HG03159 (cell line): Measurements from ENCODE around the gene AUH.
"Not testable (repeated sequence)": the region's sequence is repeated elsewhere in the genome, so short reads cannot be mapped to it uniquely, and the experiment has no call there.

ENCODE experiments used
- ATAC-seq: cut with Tn5 transposase; IDR thresholded peaks from one replicate; pipeline ENCODE4 v1.9.1; 2021; ENCODE audit warnings: mild to moderate bottlenecking, moderate library complexity; ENCODE audit not compliant: unreplicated experiment

AUH gene, protein sequence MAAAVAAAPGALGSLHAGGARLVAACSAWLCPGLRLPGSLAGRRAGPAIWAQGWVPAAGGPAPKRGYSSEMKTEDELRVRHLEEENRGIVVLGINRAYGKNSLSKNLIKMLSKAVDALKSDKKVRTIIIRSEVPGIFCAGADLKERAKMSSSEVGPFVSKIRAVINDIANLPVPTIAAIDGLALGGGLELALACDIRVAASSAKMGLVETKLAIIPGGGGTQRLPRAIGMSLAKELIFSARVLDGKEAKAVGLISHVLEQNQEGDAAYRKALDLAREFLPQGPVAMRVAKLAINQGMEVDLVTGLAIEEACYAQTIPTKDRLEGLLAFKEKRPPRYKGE

DNA sequence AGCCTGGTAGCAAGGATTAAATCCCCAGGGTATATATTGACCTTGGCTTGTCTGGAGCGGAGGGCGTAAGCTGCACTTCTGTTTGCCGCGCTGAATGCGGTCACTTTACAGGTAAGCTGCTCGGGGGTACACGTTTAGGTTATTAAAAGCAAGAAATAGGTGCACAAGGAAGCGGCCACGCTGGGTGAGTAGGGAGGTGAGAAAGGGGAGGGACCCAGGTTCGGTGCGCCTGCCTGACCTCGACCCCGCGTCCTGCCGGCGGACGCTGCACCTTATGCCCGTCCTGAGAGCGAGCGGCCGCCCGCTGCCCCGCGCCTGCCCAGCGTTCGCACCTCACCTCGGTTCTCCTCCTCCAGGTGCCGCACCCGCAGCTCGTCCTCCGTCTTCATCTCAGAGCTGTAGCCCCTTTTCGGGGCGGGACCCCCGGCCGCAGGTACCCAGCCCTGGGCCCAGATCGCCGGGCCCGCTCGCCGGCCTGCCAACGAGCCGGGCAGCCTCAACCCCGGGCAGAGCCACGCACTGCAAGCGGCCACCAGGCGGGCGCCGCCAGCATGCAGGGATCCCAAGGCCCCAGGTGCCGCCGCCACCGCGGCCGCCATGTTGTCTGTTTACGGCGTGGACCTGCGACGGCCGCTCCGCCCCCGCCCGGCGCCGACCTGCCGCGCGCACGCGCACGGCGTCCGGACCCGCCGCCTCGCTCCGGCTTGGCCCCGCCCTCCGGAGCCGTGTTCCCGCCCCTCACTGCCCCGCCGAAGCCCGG lies at the start of gene AUH:
TSS of gene AUH (minus strand) at position 628 of the 760 bp plus-strand sequence. CDS start at position 599, 29 bp downstream.
- ATAC-seq = peak; percentile 86

DNA sequence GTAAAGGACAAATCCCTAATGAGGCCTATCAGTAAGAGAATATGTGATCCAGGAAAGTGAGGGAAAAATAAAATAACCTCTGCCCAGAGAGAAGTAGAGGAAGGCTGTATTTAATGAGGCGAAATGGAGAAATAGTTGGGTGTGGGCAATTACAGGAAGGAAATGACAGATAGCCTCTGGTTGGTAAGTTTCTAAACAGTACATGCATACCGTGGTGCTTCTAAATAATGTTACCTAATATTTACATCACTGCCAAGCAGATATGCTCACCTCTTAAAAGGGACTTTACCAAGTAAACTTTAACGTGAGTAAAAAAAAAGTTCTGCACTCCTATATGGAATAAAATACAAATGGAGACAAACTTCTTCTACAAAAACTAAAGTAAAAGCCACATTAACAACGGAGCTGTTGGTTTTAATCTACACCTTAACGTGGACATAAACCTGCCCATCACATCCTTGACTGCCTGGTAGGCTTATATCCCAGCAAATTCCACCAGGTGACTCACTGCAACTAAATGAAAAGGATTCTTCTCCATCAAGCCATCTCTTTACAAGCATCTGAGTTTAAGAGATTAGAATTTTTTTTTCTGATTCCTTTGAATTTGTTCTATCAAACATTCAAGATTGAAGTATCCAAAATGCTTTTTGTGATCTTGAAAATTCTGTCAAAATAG lies 49.5 kb upstream of the AUH start:
- no peak for ATAC-seq

DNA sequence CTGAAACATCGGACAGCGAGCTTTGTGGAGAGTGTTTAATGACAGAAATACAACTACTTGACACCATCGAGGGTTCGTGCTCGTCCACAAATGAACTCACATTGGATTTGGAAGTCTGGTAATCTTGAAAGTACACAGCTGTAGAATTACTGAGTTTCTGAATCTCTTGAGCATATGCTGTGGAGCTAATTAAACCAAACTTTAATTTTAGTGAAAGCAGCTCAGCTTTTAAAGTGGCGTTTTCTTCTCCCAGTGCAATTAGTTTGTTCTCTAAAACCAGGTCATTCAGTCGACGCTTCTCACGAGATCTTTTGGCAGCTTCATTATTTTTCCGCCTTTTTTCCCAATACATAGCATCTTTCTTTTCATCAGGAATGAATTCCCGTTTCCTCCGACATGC lies 48.4 kb upstream of the AUH start:
- ATAC-seq = no peak

DNA sequence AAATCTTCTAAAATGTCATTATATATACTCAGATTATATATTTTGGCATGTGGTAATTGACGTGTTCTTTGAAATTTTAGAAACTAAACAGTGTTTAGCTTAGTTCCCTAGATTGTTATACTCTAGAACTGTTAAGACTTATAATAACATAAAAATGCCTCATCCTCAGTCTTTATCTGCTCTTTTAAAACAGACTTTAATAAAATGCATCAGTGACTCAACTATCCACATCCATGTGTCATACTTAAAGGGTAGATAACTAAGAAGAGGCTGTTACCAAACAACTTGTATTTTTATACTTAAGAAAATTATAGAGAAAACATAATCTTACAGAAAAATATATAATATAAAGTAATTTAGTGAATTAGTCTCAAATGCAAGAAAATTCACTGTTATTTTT lies 46.8 kb upstream of the AUH start:
- ATAC-seq = no peak

DNA sequence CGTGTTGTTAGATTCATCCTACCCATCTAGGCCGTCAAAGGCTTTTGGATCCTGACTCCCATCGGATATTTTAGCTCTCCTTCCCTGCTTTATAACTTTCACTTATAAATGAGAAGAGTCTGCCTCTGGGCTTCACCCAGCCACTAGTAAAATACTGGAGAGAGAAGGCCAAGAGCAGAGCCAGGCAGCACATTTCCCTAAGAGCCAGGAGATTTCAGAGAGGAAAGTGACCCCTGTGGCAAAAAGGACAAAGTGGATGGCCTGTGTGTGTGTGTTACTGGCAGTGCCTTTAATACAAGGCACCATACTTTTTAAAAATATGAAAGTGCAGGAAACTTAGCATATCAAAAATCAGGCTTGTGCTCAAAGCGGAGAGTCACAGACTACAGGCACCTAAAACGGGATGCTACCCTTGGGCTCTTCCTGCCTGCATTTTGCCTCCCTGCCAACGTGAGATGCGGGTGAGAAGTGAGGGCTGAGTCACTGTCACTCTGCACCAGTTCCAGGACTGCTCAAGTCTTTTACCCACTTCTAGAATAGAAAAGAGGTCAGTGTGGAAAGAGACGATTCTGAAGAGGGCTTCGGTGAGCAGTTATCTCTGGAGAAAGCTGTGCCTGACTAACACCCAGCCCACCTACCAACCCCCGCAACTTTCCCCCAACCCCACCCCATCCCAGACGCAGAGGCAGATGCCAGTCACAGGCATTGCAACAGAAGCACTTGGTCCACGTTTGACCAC lies 46.0 kb upstream of the AUH start:
- no peak for ATAC-seq

DNA sequence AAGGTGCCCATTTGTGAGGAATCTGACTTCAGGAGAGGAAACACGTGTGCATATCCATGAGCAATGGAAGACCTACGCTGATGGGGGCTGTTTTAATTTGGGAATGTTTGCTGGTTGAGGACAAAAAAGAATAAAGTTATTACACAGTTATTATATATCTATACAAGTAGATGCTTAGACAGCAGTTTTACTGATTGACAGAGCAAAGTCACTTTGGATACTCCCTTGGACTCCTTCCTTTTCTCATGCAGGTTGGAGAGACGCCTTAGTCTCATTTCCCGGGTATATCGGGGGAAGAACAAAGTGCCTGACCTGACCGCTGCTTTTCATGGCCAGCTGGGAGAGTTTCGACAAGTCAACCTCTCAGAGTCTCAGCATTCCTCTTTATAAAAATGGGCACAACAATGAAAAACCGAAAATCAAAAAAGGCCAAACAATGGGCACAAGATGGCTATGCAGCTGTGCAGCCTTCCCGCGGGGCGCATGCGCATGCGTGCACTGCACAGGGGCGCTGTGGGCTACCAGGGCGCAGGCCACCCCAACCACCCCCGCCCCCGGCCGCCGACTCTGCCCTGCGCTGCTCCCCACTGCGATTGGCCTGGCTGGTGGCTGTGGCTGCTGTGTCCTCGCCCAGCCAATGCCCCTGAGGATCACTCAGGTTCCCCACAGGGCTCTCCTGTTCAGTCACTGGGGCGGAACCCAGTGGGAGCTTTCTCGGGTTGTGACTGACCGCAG lies 43.8 kb upstream of the AUH start:
- no peak for ATAC-seq

DNA sequence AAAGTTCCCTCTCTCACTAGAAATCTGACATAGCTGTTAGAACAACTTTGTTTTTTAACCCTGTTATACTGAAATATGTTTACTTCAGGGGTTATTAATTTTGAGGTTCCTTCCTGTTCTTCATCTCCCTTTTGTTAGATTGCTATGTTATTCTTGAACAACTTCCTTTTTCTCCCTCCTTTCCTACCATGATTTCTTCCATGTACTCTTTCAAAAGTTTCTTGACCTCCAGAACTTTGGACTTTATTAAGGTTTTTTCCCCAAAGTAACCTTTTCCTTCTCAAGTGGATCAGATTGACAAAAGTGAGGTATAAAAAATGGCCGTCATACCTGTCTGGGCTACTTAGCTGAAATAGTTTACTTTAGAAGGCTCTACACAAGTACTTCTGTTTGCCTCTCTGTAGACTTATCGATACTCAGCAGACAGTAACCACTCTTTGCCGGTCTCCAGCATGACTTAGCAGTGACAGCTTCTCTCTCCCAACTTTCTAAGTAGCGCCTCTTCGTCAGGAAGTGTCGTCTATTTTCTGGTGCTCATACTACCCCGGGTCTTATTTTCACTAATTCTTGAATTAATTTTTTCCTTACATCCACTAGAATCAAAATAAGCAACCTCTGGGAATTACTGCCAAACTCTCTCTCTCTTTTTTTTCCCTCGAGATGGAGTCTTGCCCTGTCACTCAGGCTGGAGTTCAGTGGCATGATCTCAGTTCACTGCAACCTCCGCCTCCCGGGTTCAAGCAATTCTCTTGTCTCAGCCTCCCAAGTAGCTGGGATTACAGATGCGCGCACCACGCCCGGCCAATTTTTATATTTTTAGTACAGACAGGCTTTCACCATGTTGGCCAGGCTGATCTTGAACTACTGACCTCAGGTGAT lies 42.2 kb upstream of the AUH start:
- ATAC-seq = no peak

DNA sequence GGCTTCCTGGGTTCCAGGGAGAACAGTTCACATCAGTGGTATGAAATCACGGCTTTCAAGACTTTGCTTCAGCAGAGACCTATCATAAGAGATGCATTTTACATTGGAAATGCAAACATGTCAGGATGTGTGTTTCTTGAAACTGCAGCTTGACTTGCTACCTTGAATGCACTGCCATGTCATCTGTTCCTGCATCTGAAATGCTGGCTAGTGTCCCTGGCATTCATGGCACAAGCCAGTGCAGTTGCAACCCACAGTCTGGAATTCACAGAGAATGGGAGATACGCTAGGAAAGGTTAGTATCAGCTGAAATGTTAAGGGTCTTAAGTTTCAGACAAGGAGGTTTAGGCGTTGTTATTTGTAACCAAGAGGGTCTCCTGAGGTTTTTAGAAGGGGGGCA lies 37.2 kb upstream of the AUH start:
- no peak for ATAC-seq

DNA sequence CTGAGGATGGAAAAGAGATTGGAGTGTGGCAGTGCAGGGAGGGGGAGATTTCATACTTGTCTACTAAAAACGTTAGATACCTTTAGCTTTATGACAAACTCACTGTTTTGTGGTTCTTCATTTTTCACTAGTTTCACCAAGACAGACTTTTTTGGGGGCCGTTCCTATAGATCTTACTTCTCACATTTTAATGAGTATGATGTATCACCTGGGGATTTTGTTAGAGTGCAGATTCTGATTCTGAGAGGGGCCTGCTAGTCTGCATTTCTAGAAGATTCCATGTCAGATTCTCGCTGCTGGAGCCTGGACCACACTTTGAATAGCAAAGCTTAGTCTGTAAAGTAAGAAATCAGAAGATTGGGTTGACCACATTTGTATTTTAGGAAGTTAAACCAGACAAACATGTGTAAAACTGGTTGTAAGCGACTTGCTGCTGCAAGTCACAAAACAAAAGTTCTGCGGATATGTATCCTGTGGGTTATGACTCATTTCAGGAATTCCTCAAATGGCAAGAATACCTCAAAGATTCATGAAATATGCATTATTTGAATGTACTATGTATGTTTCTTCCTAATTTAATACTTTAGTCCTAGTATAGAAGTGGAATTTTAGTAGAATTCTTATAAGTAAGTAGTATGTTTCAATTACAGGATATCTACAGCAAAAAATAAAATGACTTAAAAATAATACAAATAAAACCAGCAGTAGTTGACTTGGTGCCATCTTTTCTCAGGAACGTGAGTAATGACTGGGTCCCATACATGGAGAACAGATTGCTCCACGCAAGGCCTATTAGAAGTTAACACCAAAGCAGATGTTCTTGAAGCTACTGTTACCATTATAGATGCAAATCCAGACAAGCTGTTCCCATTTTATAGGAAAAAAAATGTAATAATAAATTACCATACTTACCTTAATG lies 34.1 kb upstream of the AUH start:
- ATAC-seq = no peak

DNA sequence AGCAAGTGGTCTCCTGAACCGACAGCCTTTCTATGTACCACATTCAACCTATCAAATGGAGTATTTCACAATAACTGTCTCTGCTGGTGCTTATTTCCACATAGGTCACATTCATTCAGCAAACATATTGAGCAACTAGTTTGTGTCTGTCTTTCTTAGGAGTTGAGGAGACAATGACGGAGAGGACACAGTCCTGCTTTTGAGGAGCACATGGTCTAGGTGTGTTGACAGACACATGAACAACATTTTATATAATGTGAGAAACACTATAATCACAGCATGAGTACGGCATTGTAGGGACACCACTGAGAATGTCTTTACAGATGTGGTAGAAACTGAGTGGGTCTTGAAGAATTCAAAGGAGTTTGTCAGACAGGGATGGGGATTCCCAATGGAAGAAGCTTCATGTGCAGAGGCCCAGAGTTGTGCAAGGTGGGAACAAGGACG lies 33.4 kb upstream of the AUH start:
- ATAC-seq = no peak

DNA sequence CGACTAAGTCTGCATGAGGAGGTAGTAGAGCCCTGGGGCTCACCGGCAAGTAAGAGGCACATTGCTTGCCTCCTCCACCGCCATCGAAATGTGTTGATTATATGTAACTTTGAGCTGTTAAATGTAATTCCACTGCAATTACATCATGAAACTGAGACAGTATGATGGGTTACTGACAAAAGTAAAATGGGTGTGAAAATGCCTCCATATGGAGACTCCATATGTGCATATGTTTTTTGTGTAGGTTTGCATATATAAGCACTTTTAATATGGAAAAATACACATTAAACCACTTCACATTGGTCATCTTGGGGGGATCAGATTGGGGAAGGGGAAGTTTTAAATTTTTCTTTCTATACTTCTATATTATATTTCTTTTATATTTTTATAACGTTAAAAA lies 32.1 kb upstream of the AUH start:
- ATAC-seq = no peak

DNA sequence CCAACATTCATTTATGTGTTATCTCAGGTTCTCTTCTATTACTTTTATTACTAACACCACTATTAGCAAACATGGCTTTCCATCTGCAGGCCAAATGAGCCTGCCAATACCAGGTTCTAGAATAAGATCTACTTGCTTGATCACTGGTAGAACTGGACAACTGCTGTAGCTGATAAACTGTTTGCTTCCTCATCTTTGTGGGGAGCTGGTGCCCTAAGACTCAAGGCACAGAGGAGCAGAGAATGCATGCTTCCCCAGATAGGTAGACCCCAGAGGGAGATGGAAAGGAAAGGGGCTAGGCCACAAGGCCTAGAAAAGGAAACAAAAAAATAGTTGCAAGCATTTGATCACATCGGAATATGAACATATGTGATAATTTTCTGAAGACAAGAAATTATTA lies 30.7 kb upstream of the AUH start:
- no peak for ATAC-seq

DNA sequence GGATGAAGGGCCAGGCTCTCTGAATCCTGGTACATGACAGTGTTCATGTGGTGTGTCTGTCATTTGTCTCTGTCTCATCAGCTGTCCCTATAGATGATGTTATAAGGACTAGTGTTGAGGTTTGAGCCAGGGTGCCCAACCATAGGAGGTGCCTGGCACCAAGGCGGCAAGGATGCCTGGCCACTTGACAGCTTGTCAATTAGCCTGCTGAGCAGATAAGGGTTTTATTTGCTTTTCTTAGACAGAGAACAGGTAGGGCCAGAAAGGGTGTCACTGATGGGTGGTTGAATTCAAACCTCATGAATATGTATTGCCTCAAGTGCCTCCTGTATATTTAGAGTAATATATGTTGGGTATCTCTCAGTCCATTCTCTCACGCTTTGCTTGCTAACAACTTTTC lies 30.1 kb upstream of the AUH start:
- no peak for ATAC-seq

DNA sequence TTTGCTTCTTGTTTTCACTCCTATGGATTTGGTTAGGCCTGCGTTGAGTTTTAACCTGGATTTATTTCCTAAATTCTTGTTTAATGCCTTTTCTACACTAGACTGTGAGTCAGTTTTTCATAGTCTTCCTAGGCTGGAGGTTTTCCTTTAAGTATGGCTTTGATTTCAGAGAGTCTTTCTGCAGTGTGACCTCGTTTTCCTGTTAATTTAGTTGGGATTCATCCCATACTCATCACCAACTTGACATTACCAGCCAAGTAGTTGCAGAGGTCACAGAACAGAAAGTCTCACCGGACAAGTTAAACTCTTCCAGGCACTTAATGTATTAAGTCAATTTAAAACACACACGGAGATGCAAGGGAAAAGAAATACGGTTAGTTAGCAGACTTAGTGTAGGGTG lies 29.7 kb upstream of the AUH start:
- ATAC-seq = no peak

DNA sequence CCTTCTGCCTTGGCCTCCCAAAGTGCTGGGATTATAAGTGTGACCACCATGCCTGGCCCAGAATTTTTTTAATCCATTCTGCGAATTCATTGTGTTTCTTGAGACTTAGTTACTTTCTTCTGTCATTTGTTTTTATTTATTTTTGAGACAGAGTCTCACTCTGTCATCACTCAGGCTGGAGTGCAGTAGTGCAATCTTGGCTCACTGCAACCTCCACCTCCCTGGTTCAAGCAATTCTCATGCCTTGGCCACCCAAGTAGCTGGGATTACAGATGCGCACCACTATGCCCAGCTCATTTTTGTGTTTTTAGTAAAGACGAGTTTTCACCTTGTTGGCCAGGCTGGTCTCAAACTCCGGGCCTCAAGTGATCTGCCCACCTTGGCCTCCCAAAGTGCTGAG lies 28.0 kb upstream of the AUH start:
- ATAC-seq = not testable (repeated sequence)

DNA sequence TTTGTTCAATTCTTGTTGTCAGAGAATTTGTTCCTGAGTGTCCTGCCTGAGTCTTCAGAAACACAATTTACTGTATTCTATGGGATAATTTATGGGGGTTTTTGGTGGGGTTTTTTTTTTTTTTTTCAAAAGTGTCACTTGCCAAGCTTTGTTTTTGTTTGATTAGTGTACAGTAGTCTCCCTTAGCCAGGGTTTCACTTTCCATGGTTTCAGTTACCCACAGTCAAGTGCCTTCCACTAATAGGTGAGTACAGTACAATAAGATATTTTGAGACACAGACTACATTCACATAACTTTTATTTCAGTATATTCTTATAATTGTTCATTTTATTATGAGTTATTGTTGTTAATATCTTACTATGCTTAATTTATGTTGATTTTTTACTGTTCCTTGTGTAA lies 25.0 kb upstream of the AUH start:
- ATAC-seq = no peak

DNA sequence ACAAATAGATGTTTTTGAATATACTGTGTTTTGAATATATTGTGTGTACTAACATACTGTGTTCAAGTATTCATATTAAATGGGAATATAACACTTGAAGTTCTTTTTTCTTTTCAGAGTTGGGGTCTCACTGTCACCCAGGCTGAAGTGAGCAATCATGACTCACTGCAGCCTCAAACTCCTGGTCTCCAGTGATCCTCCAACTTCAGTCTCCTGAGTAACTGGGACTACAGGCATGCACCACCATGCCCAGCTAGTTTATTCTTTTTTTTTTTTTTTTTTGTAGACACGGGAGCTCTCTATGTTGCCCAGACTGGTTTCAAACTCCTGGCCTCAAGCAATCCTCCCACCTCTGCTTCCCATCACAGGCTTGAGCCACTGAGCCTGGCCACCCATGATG lies 23.2 kb upstream of the AUH start:
- ATAC-seq = no peak

DNA sequence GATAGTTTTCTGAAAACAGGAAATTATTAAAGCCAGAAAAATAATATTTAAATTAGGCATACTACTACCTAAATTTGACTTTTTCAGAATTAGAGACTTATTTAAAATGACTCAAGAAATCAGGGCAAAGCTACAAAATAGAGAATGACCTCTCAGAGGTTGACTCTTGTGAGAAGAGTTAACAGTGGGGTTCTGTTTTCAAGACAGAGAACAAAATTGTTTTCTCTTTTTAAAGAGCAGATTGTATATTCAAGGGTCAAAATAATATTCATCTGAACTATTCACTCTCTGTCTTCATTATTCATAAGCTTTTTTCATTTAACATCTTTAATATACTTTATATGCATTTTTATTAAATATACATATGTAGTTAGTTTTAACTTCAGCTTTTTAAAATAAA lies 21.9 kb upstream of the AUH start:
- ATAC-seq = no peak

DNA sequence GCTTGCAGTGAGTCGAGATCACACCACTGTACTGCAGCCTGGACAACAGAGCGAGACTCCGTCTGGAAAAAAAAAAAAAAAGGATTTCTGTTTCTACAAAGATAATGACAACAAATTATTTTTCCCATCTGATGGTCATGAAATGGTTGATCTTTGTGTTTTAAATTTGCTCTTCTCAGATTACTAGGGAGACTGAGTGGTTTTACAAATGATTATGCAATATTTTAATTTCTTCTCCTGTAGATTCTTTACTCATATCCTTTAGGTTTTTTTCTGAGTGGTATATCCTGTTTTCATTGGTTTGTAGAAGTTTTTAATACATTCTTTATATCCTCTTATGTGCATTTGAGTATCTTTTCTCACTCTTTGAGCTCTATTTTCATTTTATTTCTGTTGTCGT lies 20.6 kb upstream of the AUH start:
- no peak for ATAC-seq
